ENCODE data around the gene PRKD3.
A peak's percentile ranks its signal among the peaks of the same experiment; 100 is the strongest.

Gene PRKD3

DNA sequence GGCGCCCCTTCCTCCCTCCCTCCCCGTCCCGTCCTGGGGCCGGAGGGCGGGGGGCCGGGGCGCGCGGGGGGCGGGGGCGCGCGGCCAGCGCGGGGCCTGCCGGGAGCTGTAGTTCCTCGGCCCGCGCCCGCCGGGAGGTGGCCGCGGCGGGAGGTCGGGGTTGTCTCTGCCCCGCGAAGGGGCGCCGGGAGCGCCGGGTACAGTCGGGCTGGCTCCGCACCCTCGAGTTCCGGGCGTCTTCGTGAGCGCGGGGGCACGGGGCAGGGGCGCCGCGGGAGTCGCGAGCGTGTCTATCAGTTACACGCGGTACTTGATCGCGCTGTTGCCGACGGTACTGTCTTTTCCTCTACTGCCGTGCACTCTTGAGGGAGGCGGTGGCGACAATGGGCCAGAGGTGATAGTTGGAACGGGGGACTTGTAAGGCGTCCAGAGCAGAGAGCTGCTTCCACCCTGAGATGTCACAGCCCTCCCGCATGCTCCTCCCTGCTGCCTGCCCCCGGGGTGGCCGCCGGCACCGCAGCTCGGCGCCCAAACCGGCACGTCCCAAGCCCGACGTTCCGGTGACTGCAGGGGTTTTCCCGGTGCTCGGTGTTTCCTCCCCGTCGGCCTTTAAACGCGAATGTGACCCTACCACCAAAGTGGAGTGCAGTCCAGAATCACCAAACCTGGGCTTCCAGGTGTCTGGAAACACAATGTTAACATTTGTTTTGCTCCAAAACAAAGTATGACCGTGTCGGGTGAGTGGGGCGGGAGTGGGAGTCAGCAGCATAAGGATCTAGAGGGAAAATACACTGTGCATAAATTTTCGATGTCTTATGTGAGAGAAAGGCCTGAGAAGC, at the start of gene PRKD3:
Gene PRKD3, minus strand, starts transcription at position 48 of the 839 bp plus-strand sequence. CDS start 8,309 bp downstream, outside the sequence.
- TF ChIP-seq, protein P1, sequence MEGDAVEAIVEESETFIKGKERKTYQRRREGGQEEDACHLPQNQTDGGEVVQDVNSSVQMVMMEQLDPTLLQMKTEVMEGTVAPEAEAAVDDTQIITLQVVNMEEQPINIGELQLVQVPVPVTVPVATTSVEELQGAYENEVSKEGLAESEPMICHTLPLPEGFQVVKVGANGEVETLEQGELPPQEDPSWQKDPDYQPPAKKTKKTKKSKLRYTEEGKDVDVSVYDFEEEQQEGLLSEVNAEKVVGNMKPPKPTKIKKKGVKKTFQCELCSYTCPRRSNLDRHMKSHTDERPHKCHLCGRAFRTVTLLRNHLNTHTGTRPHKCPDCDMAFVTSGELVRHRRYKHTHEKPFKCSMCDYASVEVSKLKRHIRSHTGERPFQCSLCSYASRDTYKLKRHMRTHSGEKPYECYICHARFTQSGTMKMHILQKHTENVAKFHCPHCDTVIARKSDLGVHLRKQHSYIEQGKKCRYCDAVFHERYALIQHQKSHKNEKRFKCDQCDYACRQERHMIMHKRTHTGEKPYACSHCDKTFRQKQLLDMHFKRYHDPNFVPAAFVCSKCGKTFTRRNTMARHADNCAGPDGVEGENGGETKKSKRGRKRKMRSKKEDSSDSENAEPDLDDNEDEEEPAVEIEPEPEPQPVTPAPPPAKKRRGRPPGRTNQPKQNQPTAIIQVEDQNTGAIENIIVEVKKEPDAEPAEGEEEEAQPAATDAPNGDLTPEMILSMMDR (IDR thresholded peaks at IDR 0.05; ENCODE audit: low read depth, low read length) = no peak
- H3K4me3 ChIP-seq (ENCODE audit: low read depth, low read length) = peak within 1 kb of the TSS; percentile 60

DNA sequence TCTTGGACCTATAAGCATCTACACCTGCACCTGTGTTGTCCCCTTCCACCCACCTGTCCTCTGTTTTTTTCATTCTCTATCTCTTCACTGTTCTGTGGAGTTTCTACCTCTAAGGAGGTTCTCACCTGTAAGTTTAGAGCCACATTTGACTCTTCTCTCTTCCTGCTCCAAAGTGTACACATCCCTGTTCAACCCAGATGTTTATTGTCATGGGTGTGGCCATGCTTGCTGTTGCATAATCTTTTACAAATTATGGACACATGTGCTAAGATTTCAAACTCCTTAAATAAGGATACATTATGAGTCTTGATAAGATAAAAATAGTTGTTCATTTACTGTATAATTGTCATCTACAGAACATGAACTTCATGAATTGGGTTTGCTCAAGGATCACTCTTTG, 47.4 kb upstream of the PRKD3 start:
- TF ChIP-seq, protein P1 (IDR thresholded peaks at IDR 0.05; ENCODE audit: low read depth, low read length) = no peak

DNA sequence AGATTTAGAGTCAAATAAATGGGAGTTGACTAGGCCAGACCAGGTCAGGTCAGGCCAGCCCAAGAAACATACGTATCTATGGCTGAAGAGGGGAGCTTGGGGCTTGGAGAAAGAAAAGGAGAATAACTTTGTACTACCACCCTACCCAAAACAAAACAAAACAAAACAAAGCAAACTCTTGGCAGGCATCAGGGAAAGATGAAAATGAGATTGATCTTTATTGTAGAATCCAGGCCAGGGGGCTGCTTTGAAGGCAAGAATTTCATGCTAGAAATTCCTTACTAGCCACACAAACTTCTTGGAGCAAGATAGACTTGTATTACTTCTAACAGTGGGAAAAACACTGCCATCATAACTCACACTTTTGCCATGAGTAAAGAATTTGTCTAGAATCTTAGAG, 46.0 kb upstream of the PRKD3 start:
- TF ChIP-seq, protein P1 (IDR thresholded peaks at IDR 0.05; ENCODE audit: low read depth, low read length) = no peak

More for the DNA sequence above, 47.4 kb upstream of the PRKD3 start:
- no peak overlapping the region for H3K4me3 ChIP-seq (ENCODE audit: low read depth, low read length)

DNA sequence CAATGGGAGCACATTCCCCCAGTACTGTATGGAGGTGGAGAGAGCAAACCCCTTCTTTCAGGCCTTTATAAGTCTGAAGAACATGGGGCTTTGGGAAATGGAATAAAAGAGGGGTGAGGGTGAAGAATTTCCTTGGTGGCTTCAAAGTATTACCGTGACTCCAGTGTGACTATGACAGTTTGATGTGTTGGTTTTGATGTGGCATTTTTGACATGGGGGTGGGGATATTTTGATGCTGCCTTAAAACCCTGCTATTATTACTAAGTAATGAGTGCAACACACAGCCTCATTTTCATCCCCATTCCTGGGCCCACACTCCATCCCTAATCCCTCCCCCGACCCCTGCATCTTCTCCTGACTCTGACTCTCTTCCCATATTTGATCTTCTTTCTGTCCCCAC, 43.4 kb upstream of the PRKD3 start:
- TF ChIP-seq, protein P1 (IDR thresholded peaks at IDR 0.05; ENCODE audit: low read depth, low read length) = no peak
- no peak overlapping the region for H3K4me3 ChIP-seq (ENCODE audit: low read depth, low read length)

More for the DNA sequence above, 46.0 kb upstream of the PRKD3 start:
- H3K4me3 ChIP-seq (ENCODE audit: low read depth, low read length) = no peak overlapping the region

DNA sequence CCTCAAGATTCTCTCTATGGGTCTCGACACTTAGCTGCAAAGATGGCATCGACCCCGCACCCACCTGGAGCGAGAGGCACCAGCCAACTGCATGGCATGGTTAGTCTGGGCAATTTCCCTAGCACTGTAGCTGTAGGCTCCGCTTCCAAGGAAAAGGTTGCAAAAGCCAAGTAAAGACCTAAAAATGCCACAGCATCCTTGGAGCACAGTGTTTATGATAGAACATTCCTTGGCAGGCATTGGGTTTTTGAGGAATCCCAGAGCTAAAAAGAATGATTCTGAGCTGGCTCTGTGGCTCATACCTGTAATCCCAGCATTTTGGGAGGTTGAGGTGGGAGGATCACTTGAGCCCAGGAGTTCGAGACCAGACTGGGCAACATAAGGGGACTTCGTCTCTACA, 42.7 kb upstream of the PRKD3 start:
- TF ChIP-seq, protein P1 (IDR thresholded peaks at IDR 0.05; ENCODE audit: low read depth, low read length) = no peak
- H3K4me3 ChIP-seq (ENCODE audit: low read depth, low read length) = no peak overlapping the region

DNA sequence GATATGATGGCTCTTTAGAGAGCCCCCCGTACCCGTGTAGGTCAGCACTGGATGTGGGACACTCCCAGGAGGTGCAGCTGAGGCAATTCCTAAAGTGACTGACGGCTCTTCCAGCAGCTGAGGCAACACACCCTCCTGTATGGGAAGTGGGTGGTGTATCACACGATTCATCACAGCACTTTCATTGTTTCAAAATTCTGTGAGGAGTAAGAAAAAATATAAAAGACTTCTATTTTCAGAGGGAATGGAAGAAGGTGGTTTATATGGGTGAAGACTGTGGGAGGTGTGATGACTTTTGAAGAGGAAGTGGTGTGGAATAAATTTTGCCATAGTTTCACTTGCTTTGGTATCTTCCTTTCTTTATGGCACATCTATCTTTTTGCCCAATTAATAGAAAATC, 42.1 kb upstream of the PRKD3 start:
- TF ChIP-seq, protein P1 (IDR thresholded peaks at IDR 0.05; ENCODE audit: low read depth, low read length) = no peak
- no peak overlapping the region for H3K4me3 ChIP-seq (ENCODE audit: low read depth, low read length)

DNA sequence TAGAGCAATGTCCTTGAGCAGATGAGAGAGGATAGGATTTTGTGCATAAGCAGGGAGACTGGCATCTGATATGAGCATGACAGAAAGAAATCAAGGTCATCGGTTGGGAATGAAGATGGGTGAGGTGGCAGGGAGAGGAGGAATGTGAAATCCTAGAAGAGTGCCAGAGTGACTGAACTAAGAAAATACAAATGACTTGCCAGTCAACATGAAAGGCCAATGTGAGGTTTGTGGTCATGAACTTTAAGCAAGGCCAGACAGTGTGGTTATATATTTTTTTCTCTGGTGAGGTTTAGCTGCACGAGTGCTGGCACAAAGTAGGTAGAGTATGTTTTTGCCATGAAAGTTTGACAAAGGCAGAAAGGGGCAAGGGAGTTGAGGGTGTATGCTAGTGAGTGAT, 41.0 kb upstream of the PRKD3 start:
- TF ChIP-seq, protein P1 (IDR thresholded peaks at IDR 0.05; ENCODE audit: low read depth, low read length) = no peak
- H3K4me3 ChIP-seq (ENCODE audit: low read depth, low read length) = no peak overlapping the region

All from WI38 (cell line).